Bronchial epithelial cell (primary cell): ENCODE data around the gene SLC47A2. TPM values are rescaled to one million over a fixed set of nuclear protein-coding genes. Genes with fewer than 3 reads are reported as not detected.
A peak's percentile ranks its signal among the peaks of the same experiment; 100 is the strongest.

Experiments used
- DNase-seq: peaks from one replicate; pipeline ENCODE4 v3.0.0-alpha.2; 2010; ENCODE audit warnings: low read depth
- FAIRE-seq: peaks from 2 replicates; lab custom pipeline; 2011; peaks lifted over from hg19 to GRCh38; lab: Jason Lieb, UNC
- H3K27me3 ChIP-seq: 2 replicates; pipeline ENCODE4 v1.5.1; 2011; ENCODE audit warnings: low read length; ENCODE audit not compliant: control insufficient read depth, insufficient read depth
- H3K36me3 ChIP-seq: 2 replicates; pipeline ENCODE4 v1.5.1; 2011; ENCODE audit warnings: low read length; ENCODE audit not compliant: control insufficient read depth, insufficient read depth
- H3K4me3 ChIP-seq: 2 replicates; pipeline ENCODE4 v1.5.1; 2011; ENCODE audit warnings: mild to moderate bottlenecking, low read depth, low read length, control low read depth
- CTCF ChIP-seq: IDR thresholded peaks from 2 replicates; pipeline ENCODE4 v1.5.1; 2011; ENCODE audit warnings: mild to moderate bottlenecking, moderate library complexity, low read length, control low read depth, inconsistent platforms; ENCODE audit not compliant: insufficient read depth, severe bottlenecking
- total RNA-seq: library from RNA; depleted of rRNA; stranded (reverse); fragments of >200 nt; gene quantifications from 2 replicates; pipeline ENCODE4 v1.2.1, GENCODE V29; 2014

The SLC47A2 gene
- total RNA-seq, 1 donor from 2014 or later: 0.79 TPM

GRCh38 chr17:19659366-19660177 is 56.8 kb downstream of the SLC47A2 start:
- H3K36me3 ChIP-seq: peaks cover 29% of the 10 kb centered on the region
- no peak for TF ChIP-seq CTCF
- DNase-seq (no peak), FAIRE-seq (no peak)
- no peaks in the 10 kb centered on the region for H3K27me3 ChIP-seq
- H3K4me3 ChIP-seq: no peak overlapping the region

GRCh38 chr17:19656851-19657581 is 59.4 kb downstream of the SLC47A2 start:
- DNase-seq: no peak
- Histone ChIP-seq H3K4me3 (no peak overlapping the region), H3K27me3 (no peaks in the 10 kb centered on the region), H3K36me3 (peaks cover 27% of the 10 kb centered on the region)
- TF ChIP-seq CTCF: no peak
- FAIRE-seq: no peak

GRCh38 chr17:19656336-19656735 is 60.0 kb downstream of the SLC47A2 start:
- Histone ChIP-seq H3K4me3 (no peak overlapping the region), H3K36me3 (peaks cover 24% of the 10 kb centered on the region), H3K27me3 (no peaks in the 10 kb centered on the region)
- TF ChIP-seq CTCF: no peak
- FAIRE-seq (no peak), DNase-seq (no peak)

- H3K27me3 ChIP-seq: no peaks in the 10 kb centered on the region
- FAIRE-seq (no peak), DNase-seq (peak; percentile 35)
- H3K36me3 ChIP-seq: peaks cover 20% of the 10 kb centered on the region
- TF ChIP-seq CTCF: no peak
- no peak overlapping the region for H3K4me3 ChIP-seq
These were observed 61.5 kb downstream of the SLC47A2 start for GRCh38 chr17:19654896-19655295.

- TF ChIP-seq CTCF: no peak
- no peaks in the 10 kb centered on the region for H3K27me3 ChIP-seq
- peaks cover 18% of the 10 kb centered on the region for H3K36me3 ChIP-seq
- DNase-seq: no peak
- no peak for FAIRE-seq
- no peak overlapping the region for H3K4me3 ChIP-seq
These were observed 62.0 kb downstream of the SLC47A2 start for GRCh38 chr17:19654342-19654886.
